ENCODE measurements around the gene TASOR.
"Not testable (repeated sequence)": the region's sequence is repeated elsewhere in the genome, so short reads cannot be mapped to it uniquely, and the experiment has no call there.

The TASOR gene

GRCh38 chr3:56694867-56695683 lies 12.0 kb upstream of the TASOR start:
- Histone ChIP-seq H3K4me2 (ENCODE audit: low read length, poor library complexity, severe bottlenecking) (no peak overlapping the region), H2BK15ac (ENCODE audit: low read depth, poor library complexity, severe bottlenecking) (no peak overlapping the region), H3K27ac (ENCODE audit: low read length, poor library complexity, severe bottlenecking) (no peak overlapping the region), H2BK120ac (ENCODE audit: low read depth, low read length) (no peak overlapping the region), H4K91ac (ENCODE audit: low read length) (no peak overlapping the region), H3K4ac (ENCODE audit: low read depth in 1 of 2, low read length in 2 of 2) (no peak overlapping the region), H3K23ac (ENCODE audit: low read length in 2 of 2) (no peak overlapping the region), H3K4me1 (ENCODE audit: control insufficient read depth, insufficient read depth, low read depth, low read length) (no peaks in the 10 kb centered on the region), H3K79me1 (replicated peaks; ENCODE audit: low read length, poor library complexity, severe bottlenecking) (no peaks in the 10 kb centered on the region), H3K14ac (ENCODE audit: low read length in 2 of 2) (no peak overlapping the region), H3K18ac (ENCODE audit: low read depth in 1 of 2, low read length in 2 of 2) (no peak overlapping the region), H4K8ac (ENCODE audit: low read length) (no peak overlapping the region), H2AK5ac (ENCODE audit: low read length, severe bottlenecking) (no peak overlapping the region), H3K9ac (ENCODE audit: low read length) (no peak overlapping the region), H3K27me3 (ENCODE audit: control insufficient read depth in 1 of 2, insufficient read depth in 1 of 2, low read length in 2 of 2) (peaks cover 0 to 3% of the 10 kb centered on the region in 2 experiments), H3K9me3 (ENCODE audit: control insufficient read depth, low read length) (no peaks in the 10 kb centered on the region), H2AFZ (ENCODE audit: low read depth, low read length) (no peak overlapping the region), H3K36me3 (ENCODE audit: control insufficient read depth in 1 of 2, insufficient read depth in 2 of 2, low read depth in 1 of 2, low read length in 2 of 2) (no peaks in the 10 kb centered on the region), H3K4me3 (ENCODE audit: insufficient read depth in 1 of 2, low read depth in 1 of 2, low read length in 2 of 2) (no peak overlapping the region), H2BK12ac (ENCODE audit: low read length in 2 of 2) (no peak overlapping the region), H2BK5ac (ENCODE audit: low read depth, low read length, poor library complexity, severe bottlenecking) (no peak overlapping the region)
- 91% methylated on average over 1 of the region's 4 CpGs for WGBS
- no peak for DNase-seq

- H3K23ac ChIP-seq (ENCODE audit: low read length in 2 of 2): no peak overlapping the region
- H3K79me1 ChIP-seq (replicated peaks; ENCODE audit: low read length, poor library complexity, severe bottlenecking): no peaks in the 10 kb centered on the region
- H2AFZ ChIP-seq (ENCODE audit: low read depth, low read length): no peak overlapping the region
- H4K91ac ChIP-seq (ENCODE audit: low read length): no peak overlapping the region
- no peak overlapping the region for H3K4me2 ChIP-seq (ENCODE audit: low read length, poor library complexity, severe bottlenecking)
- no peaks in the 10 kb centered on the region for H3K36me3 ChIP-seq (ENCODE audit: control insufficient read depth in 1 of 2, insufficient read depth in 2 of 2, low read depth in 1 of 2, low read length in 2 of 2)
- no peak overlapping the region for H3K4me3 ChIP-seq (ENCODE audit: insufficient read depth in 1 of 2, low read depth in 1 of 2, low read length in 2 of 2)
- H2AK5ac ChIP-seq (ENCODE audit: low read length, severe bottlenecking): no peak overlapping the region
- DNase-seq: no peak
- WGBS: 91% methylated on average over 3 of the region's 3 CpGs
- H3K27me3 ChIP-seq (ENCODE audit: control insufficient read depth in 1 of 2, insufficient read depth in 1 of 2, low read length in 2 of 2): no peaks in the 10 kb centered on the region
- H2BK5ac ChIP-seq (ENCODE audit: low read depth, low read length, poor library complexity, severe bottlenecking): no peak overlapping the region
- H2BK15ac ChIP-seq (ENCODE audit: low read depth, poor library complexity, severe bottlenecking): no peak overlapping the region
- H4K8ac ChIP-seq (ENCODE audit: low read length): no peak overlapping the region
- no peak overlapping the region for H3K14ac ChIP-seq (ENCODE audit: low read length in 2 of 2)
- no peak overlapping the region for H2BK12ac ChIP-seq (ENCODE audit: low read length in 2 of 2)
- no peak overlapping the region for H2BK120ac ChIP-seq (ENCODE audit: low read depth, low read length)
- H3K27ac ChIP-seq (ENCODE audit: low read length, poor library complexity, severe bottlenecking): no peak overlapping the region
- H3K4me1 ChIP-seq (ENCODE audit: control insufficient read depth, insufficient read depth, low read depth, low read length): no peaks in the 10 kb centered on the region
- H3K9me3 ChIP-seq (ENCODE audit: control insufficient read depth, low read length): no peaks in the 10 kb centered on the region
- H3K4ac ChIP-seq (ENCODE audit: low read depth in 1 of 2, low read length in 2 of 2): no peak overlapping the region
- no peak overlapping the region for H3K9ac ChIP-seq (ENCODE audit: low read length)
- H3K18ac ChIP-seq (ENCODE audit: low read depth in 1 of 2, low read length in 2 of 2): no peak overlapping the region
Observed at GRCh38 chr3:56693750-56694149, 10.7 kb upstream of the TASOR start.

GRCh38 chr3:56692520-56693433 lies 9.7 kb upstream of the TASOR start:
- not testable (repeated sequence) for H2AFZ ChIP-seq (ENCODE audit: low read depth, low read length); H2BK120ac ChIP-seq (ENCODE audit: low read depth, low read length); H2BK15ac ChIP-seq (ENCODE audit: low read depth, poor library complexity, severe bottlenecking); H3K4me2 ChIP-seq (ENCODE audit: low read length, poor library complexity, severe bottlenecking); H2AK5ac ChIP-seq (ENCODE audit: low read length, severe bottlenecking); H3K27me3 ChIP-seq (ENCODE audit: control insufficient read depth in 1 of 2, insufficient read depth in 1 of 2, low read length in 2 of 2); H3K79me1 ChIP-seq (replicated peaks; ENCODE audit: low read length, poor library complexity, severe bottlenecking); H3K9me3 ChIP-seq (ENCODE audit: control insufficient read depth, low read length); H3K4me3 ChIP-seq (ENCODE audit: insufficient read depth in 1 of 2, low read depth in 1 of 2, low read length in 2 of 2); H3K9ac ChIP-seq (ENCODE audit: low read length); H2BK12ac ChIP-seq (ENCODE audit: low read length in 2 of 2); H4K91ac ChIP-seq (ENCODE audit: low read length); H3K4me1 ChIP-seq (ENCODE audit: control insufficient read depth, insufficient read depth, low read depth, low read length); H2BK5ac ChIP-seq (ENCODE audit: low read depth, low read length, poor library complexity, severe bottlenecking); H4K8ac ChIP-seq (ENCODE audit: low read length); H3K27ac ChIP-seq (ENCODE audit: low read length, poor library complexity, severe bottlenecking); H3K18ac ChIP-seq (ENCODE audit: low read depth in 1 of 2, low read length in 2 of 2); H3K4ac ChIP-seq (ENCODE audit: low read depth in 1 of 2, low read length in 2 of 2); H3K23ac ChIP-seq (ENCODE audit: low read length in 2 of 2); H3K36me3 ChIP-seq (ENCODE audit: control insufficient read depth in 1 of 2, insufficient read depth in 2 of 2, low read depth in 1 of 2, low read length in 2 of 2); H3K14ac ChIP-seq (ENCODE audit: low read length in 2 of 2)
- peak; percentile 20 for DNase-seq
- 89% methylated on average over 15 of the region's 15 CpGs for WGBS

- not testable (repeated sequence) for H2BK15ac ChIP-seq (ENCODE audit: low read depth, poor library complexity, severe bottlenecking); H4K8ac ChIP-seq (ENCODE audit: low read length); H3K9me3 ChIP-seq (ENCODE audit: control insufficient read depth, low read length); H2BK12ac ChIP-seq (ENCODE audit: low read length in 2 of 2); H3K27ac ChIP-seq (ENCODE audit: low read length, poor library complexity, severe bottlenecking); H3K4me2 ChIP-seq (ENCODE audit: low read length, poor library complexity, severe bottlenecking); H4K91ac ChIP-seq (ENCODE audit: low read length); H3K79me1 ChIP-seq (replicated peaks; ENCODE audit: low read length, poor library complexity, severe bottlenecking); H2AFZ ChIP-seq (ENCODE audit: low read depth, low read length); DNase-seq; H2BK120ac ChIP-seq (ENCODE audit: low read depth, low read length); H3K4ac ChIP-seq (ENCODE audit: low read depth in 1 of 2, low read length in 2 of 2); H3K23ac ChIP-seq (ENCODE audit: low read length in 2 of 2); H3K4me1 ChIP-seq (ENCODE audit: control insufficient read depth, insufficient read depth, low read depth, low read length); H3K18ac ChIP-seq (ENCODE audit: low read depth in 1 of 2, low read length in 2 of 2); H3K4me3 ChIP-seq (ENCODE audit: insufficient read depth in 1 of 2, low read depth in 1 of 2, low read length in 2 of 2); H3K14ac ChIP-seq (ENCODE audit: low read length in 2 of 2); H3K9ac ChIP-seq (ENCODE audit: low read length); H2BK5ac ChIP-seq (ENCODE audit: low read depth, low read length, poor library complexity, severe bottlenecking); H3K36me3 ChIP-seq (ENCODE audit: control insufficient read depth in 1 of 2, insufficient read depth in 2 of 2, low read depth in 1 of 2, low read length in 2 of 2); H3K27me3 ChIP-seq (ENCODE audit: control insufficient read depth in 1 of 2, insufficient read depth in 1 of 2, low read length in 2 of 2); H2AK5ac ChIP-seq (ENCODE audit: low read length, severe bottlenecking)
- over 99% methylated on average over 9 of the region's 21 CpGs for WGBS
Observed at GRCh38 chr3:56692001-56692365, 8.9 kb upstream of the TASOR start.
